Measurements from ENCODE around the gene SSX5. TPM values are rescaled to one million over a fixed set of nuclear protein-coding genes. Genes with fewer than 3 reads are reported as not detected.
"Not testable (repeated sequence)": the region's sequence is repeated elsewhere in the genome, so short reads cannot be mapped to it uniquely, and the experiment has no call there.

The SSX5 gene
- total RNA-seq, 6 experiments from 2014 or later, result not detected

DNA sequence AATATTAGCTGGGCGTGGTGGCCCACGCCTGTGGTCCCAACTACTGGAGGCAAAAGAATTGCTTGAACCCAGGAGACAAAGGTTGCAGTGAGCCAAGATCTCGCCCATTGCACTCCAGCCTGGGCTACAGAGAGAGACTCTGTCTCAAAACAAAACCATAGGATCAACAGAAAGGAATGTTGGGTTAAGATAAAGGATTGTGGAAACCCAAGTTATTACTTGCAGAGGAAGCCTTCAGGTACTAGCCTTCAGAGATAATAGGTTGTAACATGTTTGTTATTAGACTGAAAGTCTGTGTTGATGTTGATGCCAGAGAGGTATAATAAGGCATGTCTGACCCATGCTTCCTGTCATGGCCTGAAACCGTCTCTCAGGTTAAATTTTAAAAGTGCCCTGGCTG is 16.9 kb downstream of the SSX5 start:
- intact Hi-C loops (cut with DNase I), result no loop called here
- DNase-seq, result no peak
- 71% methylated on average over 4 of the region's 4 CpGs for WGBS (ENCODE audit: insufficient coverage, low coverage, low lambda C conversion rate, missing lambda C conversion rate)
- Histone ChIP-seq H3K27me3 (no peaks in the 10 kb centered on the region), H3K36me3 (no peaks in the 10 kb centered on the region), H3K27ac (no peak overlapping the region), H3K4me1 (no peaks in the 10 kb centered on the region), H3K9me3 (no peaks in the 10 kb centered on the region), H3K4me3 (no peak overlapping the region)
- no peak for ATAC-seq
- no peak for TF ChIP-seq POLR2A (IDR thresholded peaks at IDR 0.05)
- TF ChIP-seq, protein P1, sequence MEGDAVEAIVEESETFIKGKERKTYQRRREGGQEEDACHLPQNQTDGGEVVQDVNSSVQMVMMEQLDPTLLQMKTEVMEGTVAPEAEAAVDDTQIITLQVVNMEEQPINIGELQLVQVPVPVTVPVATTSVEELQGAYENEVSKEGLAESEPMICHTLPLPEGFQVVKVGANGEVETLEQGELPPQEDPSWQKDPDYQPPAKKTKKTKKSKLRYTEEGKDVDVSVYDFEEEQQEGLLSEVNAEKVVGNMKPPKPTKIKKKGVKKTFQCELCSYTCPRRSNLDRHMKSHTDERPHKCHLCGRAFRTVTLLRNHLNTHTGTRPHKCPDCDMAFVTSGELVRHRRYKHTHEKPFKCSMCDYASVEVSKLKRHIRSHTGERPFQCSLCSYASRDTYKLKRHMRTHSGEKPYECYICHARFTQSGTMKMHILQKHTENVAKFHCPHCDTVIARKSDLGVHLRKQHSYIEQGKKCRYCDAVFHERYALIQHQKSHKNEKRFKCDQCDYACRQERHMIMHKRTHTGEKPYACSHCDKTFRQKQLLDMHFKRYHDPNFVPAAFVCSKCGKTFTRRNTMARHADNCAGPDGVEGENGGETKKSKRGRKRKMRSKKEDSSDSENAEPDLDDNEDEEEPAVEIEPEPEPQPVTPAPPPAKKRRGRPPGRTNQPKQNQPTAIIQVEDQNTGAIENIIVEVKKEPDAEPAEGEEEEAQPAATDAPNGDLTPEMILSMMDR (IDR thresholded peaks at IDR 0.05), result no peak

DNA sequence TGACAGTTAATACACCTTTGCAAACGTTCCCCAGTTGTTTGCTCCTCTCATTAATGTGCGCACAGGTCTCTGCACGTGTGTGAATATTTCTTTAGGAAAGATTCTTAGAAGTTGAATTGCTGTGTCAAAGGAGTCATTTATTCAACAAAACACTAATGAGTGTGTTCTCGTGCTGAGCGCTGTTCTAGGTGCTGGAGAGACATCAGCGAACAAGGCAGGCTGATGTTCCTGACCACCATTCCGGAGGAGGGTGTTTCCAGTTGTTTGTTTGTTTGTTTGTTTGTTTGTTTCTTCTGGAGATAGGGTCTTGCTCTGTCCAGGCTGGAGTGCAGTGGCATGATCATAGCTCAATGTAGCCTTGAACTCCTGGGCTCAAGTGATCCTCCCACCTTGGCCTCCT is 30.3 kb downstream of the SSX5 start:
- H3K9me3 ChIP-seq; intact Hi-C loops (cut with DNase I); H3K4me3 ChIP-seq; H3K27ac ChIP-seq; H3K27me3 ChIP-seq; H3K36me3 ChIP-seq; H3K4me1 ChIP-seq; DNase-seq; ATAC-seq: not testable (repeated sequence)
- WGBS (ENCODE audit: insufficient coverage, low coverage, low lambda C conversion rate, missing lambda C conversion rate), result 53% methylated on average over 7 of the region's 7 CpGs

DNA sequence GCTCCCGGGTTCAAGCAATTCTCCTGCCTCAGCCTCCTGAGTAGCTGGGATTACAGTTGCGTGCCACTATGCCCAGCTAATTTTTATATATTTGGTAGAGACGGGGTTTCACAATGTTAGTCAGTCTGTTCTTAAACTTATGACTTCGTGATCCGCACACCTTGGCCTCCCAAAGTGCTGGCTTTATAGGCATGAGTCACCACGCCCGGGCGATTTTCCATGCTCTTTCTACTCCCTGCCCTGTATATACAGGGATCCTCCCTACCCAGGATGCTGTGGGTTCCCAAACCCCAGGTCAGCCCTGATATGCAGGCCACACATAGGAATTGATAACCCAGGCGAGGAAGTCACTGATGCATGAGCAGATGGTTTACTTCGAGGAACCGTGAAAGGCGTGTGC is 31.4 kb downstream of the SSX5 start:
- DNase-seq (no peak), ATAC-seq (no peak)
- TF ChIP-seq, protein P1 (IDR thresholded peaks at IDR 0.05), result no peak
- no peak for TF ChIP-seq POLR2A (IDR thresholded peaks at IDR 0.05)
- H3K4me3 ChIP-seq, result no peak overlapping the region
- H3K9me3 ChIP-seq, result no peaks in the 10 kb centered on the region
- intact Hi-C loops (cut with DNase I), result no loop called here
- H3K36me3 ChIP-seq, result no peaks in the 10 kb centered on the region
- no peak overlapping the region for H3K27ac ChIP-seq
- no peaks in the 10 kb centered on the region for H3K4me1 ChIP-seq
- H3K27me3 ChIP-seq, result no peaks in the 10 kb centered on the region
- 66% methylated on average over 12 of the region's 12 CpGs for WGBS (ENCODE audit: insufficient coverage, low coverage, low lambda C conversion rate, missing lambda C conversion rate)

DNA sequence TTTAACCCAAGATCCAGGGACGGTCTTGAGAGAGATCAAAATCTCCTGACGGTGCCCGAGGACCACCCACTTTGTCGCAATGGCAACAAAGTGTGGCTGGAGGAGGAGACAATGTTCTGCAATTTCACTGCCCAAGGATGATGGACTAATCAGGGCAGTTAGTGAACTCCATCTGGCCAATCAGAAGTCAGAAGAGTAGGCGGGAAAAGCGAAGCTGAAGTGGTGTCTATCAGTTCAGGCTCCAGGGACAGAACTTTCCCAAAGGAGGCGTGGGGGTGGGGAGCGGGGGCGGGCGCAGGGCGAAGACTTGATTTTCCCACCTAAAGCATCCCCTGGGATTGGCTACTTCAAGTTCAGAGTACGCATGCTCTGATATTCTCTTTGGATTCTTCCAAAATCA is 40.6 kb downstream of the SSX5 start:
- Histone ChIP-seq H3K4me1 (no peaks in the 10 kb centered on the region), H3K9me3 (no peaks in the 10 kb centered on the region), H3K36me3 (no peaks in the 10 kb centered on the region), H3K4me3 (no peak overlapping the region), H3K27ac (no peak overlapping the region), H3K27me3 (no peaks in the 10 kb centered on the region)
- DNase-seq (no peak), ATAC-seq (no peak)
- intact Hi-C loops (cut with DNase I), result no loop called here
- WGBS (ENCODE audit: insufficient coverage, low coverage, low lambda C conversion rate, missing lambda C conversion rate), result 65% methylated on average over 6 of the region's 12 CpGs
- TF ChIP-seq POLR2A (IDR thresholded peaks at IDR 0.05), result no peak
- TF ChIP-seq, protein P1 (IDR thresholded peaks at IDR 0.05), result no peak

DNA sequence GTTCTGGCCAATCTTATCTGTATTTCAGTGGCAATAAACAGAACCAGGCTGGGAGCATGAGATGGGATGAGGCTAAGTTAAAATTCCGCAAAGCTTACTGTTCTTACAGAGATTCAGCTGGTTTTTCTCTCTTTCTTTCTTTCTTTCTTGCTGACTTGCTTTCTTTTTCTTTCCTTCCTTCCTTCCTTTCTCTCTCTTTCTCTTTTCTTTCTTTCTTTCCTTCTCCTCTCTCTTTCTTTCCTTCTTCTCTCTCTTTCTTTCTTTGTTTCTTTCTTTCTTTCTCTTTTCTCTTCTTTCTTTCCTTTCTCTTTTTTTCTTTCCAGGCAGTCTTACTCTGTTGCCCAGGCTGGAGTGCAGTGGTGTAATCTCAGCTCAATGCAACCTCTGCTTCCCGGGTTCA is 41.8 kb downstream of the SSX5 start:
- H3K27me3 ChIP-seq, result no peaks in the 10 kb centered on the region
- DNase-seq, result no peak
- H3K4me3 ChIP-seq, result no peak overlapping the region
- no peaks in the 10 kb centered on the region for H3K36me3 ChIP-seq
- H3K4me1 ChIP-seq, result no peaks in the 10 kb centered on the region
- no peak for ATAC-seq
- intact Hi-C loops (cut with DNase I), result no loop called here
- H3K27ac ChIP-seq, result no peak overlapping the region
- TF ChIP-seq, protein P1 (IDR thresholded peaks at IDR 0.05), result no peak
- TF ChIP-seq POLR2A (IDR thresholded peaks at IDR 0.05), result no peak
- no peaks in the 10 kb centered on the region for H3K9me3 ChIP-seq
- 71% methylated on average over 2 of the region's 2 CpGs for WGBS (ENCODE audit: insufficient coverage, low coverage, low lambda C conversion rate, missing lambda C conversion rate)

Measured in right lobe of liver (tissue), 6 donors.